HG03097 (cell line): ENCODE measurements around the gene RAPGEF4.
A peak's percentile ranks its signal among the peaks of the same experiment; 100 is the strongest.

ENCODE experiments used
- ATAC-seq: cut with Tn5 transposase; IDR thresholded peaks from one replicate; pipeline ENCODE4 v1.9.1; 2021; ENCODE audit not compliant: unreplicated experiment, low FRiP score

The RAPGEF4 gene

DNA sequence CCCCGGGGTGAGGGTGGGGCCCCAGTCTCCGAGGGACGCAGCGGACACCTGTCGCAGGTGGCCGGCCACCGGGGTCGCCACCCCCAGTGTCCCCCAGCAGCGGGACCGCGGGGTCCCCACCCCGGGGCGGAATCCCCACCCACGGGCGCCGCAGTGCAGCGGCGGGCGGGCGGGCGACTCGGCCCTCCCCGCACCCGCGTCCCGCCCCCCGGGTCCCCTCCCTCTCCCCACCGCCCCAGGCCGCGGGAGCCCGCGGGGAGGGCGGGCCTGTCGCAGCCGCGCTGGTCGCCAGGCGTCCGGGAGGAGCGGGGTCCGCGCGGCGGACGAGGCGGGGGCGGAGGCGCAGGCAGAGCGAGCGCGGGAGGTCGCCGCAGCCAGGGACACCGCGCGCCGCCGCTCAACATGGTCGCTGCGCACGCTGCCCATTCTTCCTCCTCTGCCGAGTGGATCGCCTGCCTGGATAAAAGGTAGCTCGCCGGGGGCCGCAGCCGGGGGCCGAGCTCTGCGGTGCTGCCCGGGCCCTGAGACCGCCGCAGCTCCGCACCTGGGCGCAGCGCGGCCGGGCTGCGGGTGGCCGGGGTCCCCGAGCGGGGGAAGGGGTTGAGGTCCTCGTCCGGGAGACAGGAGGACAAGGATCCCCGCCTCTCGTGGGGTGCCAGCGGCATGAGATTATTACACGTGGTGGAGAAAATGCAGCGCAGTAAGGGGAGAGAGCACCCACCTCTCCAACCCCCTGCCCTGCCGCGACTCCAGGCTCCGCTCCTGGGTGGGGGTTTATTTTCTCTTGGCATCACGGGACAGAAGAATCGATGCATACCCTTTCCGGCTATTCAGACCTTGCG is at the start of gene RAPGEF4:
TSS of gene RAPGEF4 (plus strand) at position 264 of the 842 bp plus-strand sequence. CDS start at position 403, 139 bp downstream.
- ATAC-seq, result no peak

- ATAC-seq, result no peak
Measured at GRCh38 chr2:172693037-172693436, 42.6 kb upstream of the RAPGEF4 start.

DNA sequence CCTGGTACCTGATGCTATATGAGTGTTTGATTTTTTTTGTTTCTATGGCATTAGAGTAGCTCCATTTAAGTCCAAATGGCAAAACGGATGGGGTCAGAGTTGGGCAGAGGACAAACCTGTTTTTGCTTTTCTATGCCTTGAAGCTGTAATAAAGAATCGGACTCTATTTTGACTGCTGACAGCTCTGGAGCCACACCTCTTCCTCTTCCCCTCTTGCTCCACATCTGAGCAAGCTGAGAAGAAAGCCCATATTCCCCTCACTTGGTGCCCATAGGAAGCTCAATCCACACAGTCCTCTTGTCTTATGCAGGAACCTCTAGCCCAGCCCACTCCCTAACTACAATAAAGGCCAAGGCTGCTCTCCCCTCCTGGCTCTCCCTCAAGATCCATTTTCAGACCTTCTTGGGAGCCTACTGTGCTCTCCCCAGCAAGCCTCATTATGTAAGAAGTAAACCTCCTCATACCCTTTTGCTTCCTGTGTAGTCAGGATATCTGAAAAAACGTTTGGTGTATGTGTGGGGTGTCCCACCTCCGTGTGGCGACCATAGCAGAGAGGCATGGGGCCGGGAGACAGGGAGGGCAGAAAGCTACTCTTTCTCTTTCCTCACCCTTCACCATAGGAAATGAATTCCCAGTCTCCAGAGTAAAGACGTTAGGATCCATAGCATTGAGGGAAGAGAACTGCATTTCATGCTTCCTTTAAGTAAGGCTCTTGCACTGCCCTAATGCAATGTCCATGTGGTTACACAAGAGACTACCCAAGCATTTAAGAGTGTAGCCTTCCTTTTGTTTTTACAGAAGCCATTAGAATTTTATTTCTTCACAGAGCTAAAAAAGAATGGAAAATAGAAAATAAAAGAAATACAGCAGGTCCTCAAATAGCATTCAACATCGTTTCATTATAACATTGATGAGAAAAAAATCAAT is 41.9 kb upstream of the RAPGEF4 start:
- ATAC-seq, result no peak

GRCh38 chr2:172697296-172697695 is 38.3 kb upstream of the RAPGEF4 start:
- no peak for ATAC-seq

- peak; percentile 73 for ATAC-seq
Measured at GRCh38 chr2:172698041-172698863, 37.4 kb upstream of the RAPGEF4 start.

DNA sequence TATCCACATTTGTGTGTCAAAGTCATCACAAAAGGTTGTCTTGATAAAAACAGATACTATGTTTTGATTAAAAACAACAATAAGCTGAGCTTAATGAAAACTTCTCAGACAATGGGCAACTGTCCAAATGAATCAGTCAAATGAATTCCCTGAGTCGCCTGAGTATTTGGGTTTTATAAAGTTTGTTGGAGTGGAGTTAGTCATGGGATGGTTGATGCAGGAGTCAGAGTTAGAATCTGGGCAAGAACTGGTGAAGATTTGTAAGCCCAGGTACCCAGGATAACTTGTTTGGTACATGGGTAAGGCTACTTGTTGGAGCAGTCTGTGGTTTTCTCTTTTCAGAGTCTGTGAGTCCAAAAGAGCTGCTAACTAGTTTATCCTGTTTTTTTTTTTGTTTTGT is 34.4 kb upstream of the RAPGEF4 start:
- no peak for ATAC-seq

- ATAC-seq, result no peak
Measured at GRCh38 chr2:172702451-172702850, 33.2 kb upstream of the RAPGEF4 start.

- ATAC-seq, result no peak
Measured at GRCh38 chr2:172704072-172704936, 31.3 kb upstream of the RAPGEF4 start.

GRCh38 chr2:172705352-172705751 is 30.3 kb upstream of the RAPGEF4 start:
- no peak for ATAC-seq

DNA sequence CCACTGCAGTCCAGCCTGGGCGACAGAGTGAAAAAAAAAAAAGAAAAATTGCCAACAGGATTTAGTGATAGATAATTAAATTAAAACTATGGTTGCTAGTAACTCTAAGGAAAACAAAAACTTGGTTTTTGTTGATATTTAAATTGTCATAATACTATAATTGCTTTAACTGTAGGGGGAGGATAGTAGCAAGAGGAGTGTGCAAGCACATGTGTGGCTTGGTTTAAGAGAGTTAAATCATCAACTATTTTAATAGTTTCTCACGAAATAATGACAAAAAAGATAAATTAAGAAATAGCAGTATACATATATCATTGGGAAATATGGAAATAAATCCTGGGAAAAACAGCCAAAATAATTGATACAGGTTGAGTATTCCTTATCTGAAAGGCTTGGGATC is 27.4 kb upstream of the RAPGEF4 start:
- ATAC-seq, result no peak

DNA sequence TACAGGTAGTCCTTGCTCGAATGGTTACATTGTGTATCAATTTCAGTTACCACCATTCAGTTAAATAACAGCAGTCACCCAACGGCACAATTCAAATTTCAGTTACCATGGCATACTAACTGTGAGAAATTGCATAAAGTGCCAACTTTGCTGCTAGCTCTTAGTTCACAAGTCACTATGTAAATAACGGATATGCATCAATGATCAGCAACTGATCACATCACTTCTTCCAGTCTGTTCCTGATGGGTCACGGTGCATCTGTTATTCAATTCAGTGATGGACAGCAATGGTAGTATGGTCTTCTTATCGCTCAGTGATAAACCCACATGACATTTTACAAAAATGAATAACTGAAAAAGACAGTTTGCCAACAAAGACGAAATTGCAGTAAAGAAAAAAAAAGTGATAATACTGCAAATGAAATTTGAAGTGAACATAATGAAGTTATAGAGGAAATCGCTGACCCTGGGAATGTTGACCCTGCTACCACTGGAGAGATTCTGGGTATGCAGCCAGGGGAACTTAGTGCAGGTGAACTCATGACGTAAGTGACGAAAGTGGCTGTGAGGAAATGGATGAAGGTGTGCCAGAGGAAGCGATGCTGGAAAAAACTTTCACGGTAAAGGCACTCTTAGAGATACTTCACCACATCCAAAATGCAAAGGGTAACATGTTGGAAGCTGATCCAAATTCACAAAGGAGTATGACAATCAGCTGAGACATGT is 25.9 kb upstream of the RAPGEF4 start:
- no peak for ATAC-seq

GRCh38 chr2:172710584-172711047 is 25.0 kb upstream of the RAPGEF4 start:
- ATAC-seq, result no peak

DNA sequence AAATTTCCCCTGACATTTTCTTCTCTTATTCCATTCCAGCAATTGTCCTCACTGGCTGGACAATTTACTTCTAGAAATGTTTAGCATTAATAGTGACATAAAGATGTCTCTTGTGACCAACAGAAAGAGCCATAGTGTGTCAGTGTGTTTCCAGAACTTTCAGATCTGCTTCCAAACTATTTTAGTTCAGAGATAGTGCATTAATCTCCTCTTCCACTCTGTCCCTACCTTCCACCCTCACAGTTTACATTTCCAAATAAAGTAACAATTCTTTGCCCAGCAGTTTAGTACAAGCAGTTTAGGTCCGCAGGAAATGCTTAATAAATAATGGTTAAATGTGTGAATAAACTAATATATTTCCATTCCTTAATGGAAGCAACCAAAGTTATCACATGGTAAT is 24.5 kb upstream of the RAPGEF4 start:
- no peak for ATAC-seq

GRCh38 chr2:172712251-172712650 is 23.4 kb upstream of the RAPGEF4 start:
- ATAC-seq, result no peak

- no peak for ATAC-seq
Measured at GRCh38 chr2:172713365-172713875, 22.2 kb upstream of the RAPGEF4 start.

DNA sequence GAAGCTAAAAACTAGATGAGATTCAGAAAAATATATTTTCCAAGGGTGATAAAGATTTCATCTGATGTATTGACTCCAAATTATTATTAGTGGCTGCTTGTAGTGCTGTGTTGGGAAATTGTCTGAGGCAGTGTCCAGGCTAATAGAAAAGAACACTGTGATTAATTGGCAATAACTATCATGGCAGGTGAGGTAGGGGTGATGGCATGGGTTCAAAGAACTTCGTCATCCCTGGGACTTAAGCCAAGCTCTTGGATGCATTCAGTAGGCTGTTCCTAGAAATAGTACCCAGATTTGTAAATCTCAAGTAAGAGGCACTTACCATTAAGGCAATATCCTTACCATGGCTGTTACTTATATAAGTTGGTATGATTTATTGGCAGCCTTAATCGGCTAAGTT is 13.2 kb upstream of the RAPGEF4 start:
- ATAC-seq, result no peak

GRCh38 chr2:172723286-172723685 is 12.4 kb upstream of the RAPGEF4 start:
- no peak for ATAC-seq

- no peak for ATAC-seq
Measured at GRCh38 chr2:172724724-172725123, 10.9 kb upstream of the RAPGEF4 start.

DNA sequence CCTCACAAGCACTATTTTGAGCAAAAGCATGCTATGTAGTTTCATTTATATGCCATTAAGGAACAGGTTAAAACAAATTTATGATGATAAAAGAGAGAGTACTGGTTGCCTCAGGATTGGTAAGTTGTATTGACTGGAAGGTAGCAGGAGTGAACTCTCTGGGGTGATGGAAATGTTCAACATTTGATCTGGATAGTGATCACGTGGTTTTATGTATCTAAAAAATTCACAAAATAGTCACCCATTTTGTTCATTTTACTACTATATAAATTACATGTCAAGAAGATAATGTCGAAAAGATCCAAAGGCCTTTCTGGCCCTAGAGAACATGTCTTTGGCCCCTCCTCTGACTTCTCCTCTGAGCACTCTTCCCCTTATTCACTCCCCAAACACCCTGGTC is 10.4 kb upstream of the RAPGEF4 start:
- ATAC-seq, result no peak
